OCI-LY7 (cell line): ENCODE measurements around the gene TNFAIP8L2.

Source experiments
- EZH2phosphoT487 ChIP-seq: fragments of 200-600 bp; sonication (generic); IDR thresholded peaks from 2 replicates; pipeline ENCODE4 v1.6.1; 2018; ENCODE audit warnings: low read depth, borderline replicate concordance, mild to moderate bottlenecking, mixed run types, antibody characterized with exemption, low read length, moderate library complexity, mixed read lengths
- TF ChIP-seq, protein P1 (sequence below): fragments of 200-600 bp; sonication (generic); conservative IDR thresholded peaks from 2 replicates; pipeline ENCODE4 v1.5.1; 2014; ENCODE audit warnings: mild to moderate bottlenecking, antibody characterized with exemption, low read length, moderate library complexity, mixed read lengths

DNA sequence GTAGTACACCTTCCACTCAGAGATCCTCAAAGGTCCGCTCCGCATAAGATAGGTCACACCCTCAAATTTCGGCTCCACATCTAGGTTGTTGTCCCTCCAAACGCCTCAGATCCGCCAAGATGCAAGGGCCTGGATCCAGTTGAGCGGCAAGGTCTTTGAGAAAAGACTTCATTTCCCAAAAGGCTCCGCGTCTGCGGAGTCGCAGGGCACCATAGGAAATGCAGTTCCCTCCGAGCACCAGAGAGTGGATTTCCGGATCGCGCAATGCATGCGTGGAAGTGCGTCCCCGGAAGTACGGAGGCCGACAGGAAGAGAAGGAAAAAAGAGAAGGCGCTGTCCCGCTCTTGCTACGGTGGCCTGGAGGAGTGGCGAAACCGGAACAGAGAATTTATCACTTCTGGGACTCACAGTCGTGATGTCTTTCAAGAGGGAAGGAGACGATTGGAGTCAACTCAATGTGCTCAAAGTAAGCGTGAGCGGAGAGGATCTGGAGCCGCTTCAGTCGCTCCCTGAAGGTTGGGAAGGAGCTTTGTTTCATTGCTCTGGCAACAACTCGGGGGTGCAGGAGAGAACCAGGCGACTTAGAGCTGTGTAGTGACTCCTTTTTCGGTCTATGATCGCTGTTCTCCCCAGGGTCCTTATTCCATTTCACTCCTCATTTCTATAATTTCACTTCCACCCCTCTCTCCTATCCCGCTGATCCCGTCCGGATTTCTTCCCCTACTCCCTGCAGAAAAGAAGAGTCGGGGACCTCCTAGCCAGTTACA is 9.5 kb downstream of the TNFAIP8L2 start, which contains the start of the genes LYSMD1 and SCNM1:
- TF ChIP-seq, protein P1, sequence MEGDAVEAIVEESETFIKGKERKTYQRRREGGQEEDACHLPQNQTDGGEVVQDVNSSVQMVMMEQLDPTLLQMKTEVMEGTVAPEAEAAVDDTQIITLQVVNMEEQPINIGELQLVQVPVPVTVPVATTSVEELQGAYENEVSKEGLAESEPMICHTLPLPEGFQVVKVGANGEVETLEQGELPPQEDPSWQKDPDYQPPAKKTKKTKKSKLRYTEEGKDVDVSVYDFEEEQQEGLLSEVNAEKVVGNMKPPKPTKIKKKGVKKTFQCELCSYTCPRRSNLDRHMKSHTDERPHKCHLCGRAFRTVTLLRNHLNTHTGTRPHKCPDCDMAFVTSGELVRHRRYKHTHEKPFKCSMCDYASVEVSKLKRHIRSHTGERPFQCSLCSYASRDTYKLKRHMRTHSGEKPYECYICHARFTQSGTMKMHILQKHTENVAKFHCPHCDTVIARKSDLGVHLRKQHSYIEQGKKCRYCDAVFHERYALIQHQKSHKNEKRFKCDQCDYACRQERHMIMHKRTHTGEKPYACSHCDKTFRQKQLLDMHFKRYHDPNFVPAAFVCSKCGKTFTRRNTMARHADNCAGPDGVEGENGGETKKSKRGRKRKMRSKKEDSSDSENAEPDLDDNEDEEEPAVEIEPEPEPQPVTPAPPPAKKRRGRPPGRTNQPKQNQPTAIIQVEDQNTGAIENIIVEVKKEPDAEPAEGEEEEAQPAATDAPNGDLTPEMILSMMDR: no peak
- no peak for TF ChIP-seq EZH2phosphoT487
